Caco-2 (cell line): ENCODE measurements around the gene DCAF7. TPM values are rescaled to one million over a fixed set of nuclear protein-coding genes. Genes with fewer than 3 reads are reported as not detected.
A peak's percentile ranks its signal among the peaks of the same experiment; 100 is the strongest.

Experiments used
- BruUV-seq: library from RNA; stranded (reverse); fragments of 400-500 nt; replicated peaks from 2 replicates; lab custom pipeline; 2021; lab: Mats Ljungman, UMichigan
- CTCF ChIA-PET: fragments of 300-600 bp; sonication (Branson Sonifier 250); formaldehyde crosslinking; loops from one replicate; lab custom pipeline; 2022; ENCODE audit warnings: antibody characterized with exemption; lab: Charles Lee
- POLR2A ChIA-PET: fragments of 300-600 bp; sonication (Branson Sonifier 250); formaldehyde crosslinking; loops from one replicate; lab custom pipeline; 2022; ENCODE audit warnings: antibody characterized with exemption; lab: Charles Lee
- DNase-seq, 2 experiments: peaks; one replicate each; pipeline versions ENCODE4 v3.0.0 to v3.0.0-alpha.2; 2020 to 2022
- H3K27me3 ChIP-seq: replicated peaks from 2 replicates; pipeline ENCODE4 v1.6.0; 2011; ENCODE audit warnings: low read length; ENCODE audit not compliant: control insufficient read depth, insufficient read depth
- H3K36me3 ChIP-seq: 2 replicates; pipeline ENCODE4 v1.5.1; 2011; ENCODE audit warnings: low read length; ENCODE audit not compliant: control insufficient read depth, insufficient read depth
- H3K4me1 ChIP-seq: fragments of 250-450 bp; sonication (Bioruptor Pico); 2 replicates; pipeline ENCODE4 v1.5.1; 2020; ENCODE audit warnings: mild to moderate bottlenecking
- H3K4me3 ChIP-seq: 2 replicates; pipeline ENCODE4 v1.5.1; 2011; ENCODE audit warnings: low read depth, mild to moderate bottlenecking, control low read depth, low read length
- H3K9me3 ChIP-seq: fragments of 250-450 bp; sonication (Bioruptor Pico); 2 replicates; pipeline ENCODE4 v1.5.1; 2020; ENCODE audit warnings: mild to moderate bottlenecking, moderate library complexity
- H3K27ac Mint-ChIP-seq: one replicate; pipeline ENCODE4 v1.8.0; 2022; ENCODE audit warnings: mixed read lengths; ENCODE audit not compliant: unreplicated experiment
- H3K27me3 Mint-ChIP-seq: one replicate; pipeline ENCODE4 v1.8.0; 2022; ENCODE audit warnings: mixed read lengths; ENCODE audit not compliant: insufficient read depth, unreplicated experiment
- H3K36me3 Mint-ChIP-seq: one replicate; pipeline ENCODE4 v1.8.0; 2022; ENCODE audit warnings: mild to moderate bottlenecking, mixed read lengths; ENCODE audit not compliant: insufficient read depth, unreplicated experiment
- H3K4me1 Mint-ChIP-seq: one replicate; pipeline ENCODE4 v1.8.0; 2022; ENCODE audit warnings: low read depth, mixed read lengths; ENCODE audit not compliant: unreplicated experiment
- H3K4me3 Mint-ChIP-seq: one replicate; pipeline ENCODE4 v1.8.0; 2022; ENCODE audit warnings: mild to moderate bottlenecking, moderate library complexity, mixed read lengths; ENCODE audit not compliant: unreplicated experiment
- H3K9me3 Mint-ChIP-seq: one replicate; pipeline ENCODE4 v1.8.0; 2022; ENCODE audit warnings: mixed read lengths; ENCODE audit not compliant: unreplicated experiment
- CTCF ChIP-seq, 2 experiments: fragments of 200-600 bp in 1 of 2; IDR thresholded peaks; 1 replicate in 1 of 2; 2 replicates in 1 of 2; pipeline versions ENCODE4 v1.5.1 to v1.8.0; 2011 to 2022; ENCODE audit warnings: antibody characterized with exemption in 1 of 2, control low read depth in 1 of 2, inconsistent platforms in 1 of 2, low read depth in 1 of 2, low read length in 1 of 2, mild to moderate bottlenecking in 1 of 2, moderate library complexity in 1 of 2; ENCODE audit not compliant: insufficient read depth in 1 of 2, severe bottlenecking in 1 of 2, unreplicated experiment in 1 of 2
- intact Hi-C: fragments of 100-400 bp; cut with micrococcal nuclease; formaldehyde crosslinking; loops from one replicate; pipeline ENCODE4 v1.10.0; 2022; ENCODE audit not compliant: unreplicated experiment
- total RNA-seq: library from RNA; stranded (reverse); gene quantifications from 2 replicates; pipeline ENCODE4 v1.2.3, GENCODE V29; 2022

DCAF7 gene
- total RNA-seq, 1 experiment from 2014 or later: 94.5 TPM

- Mint-ChIP-seq H3K4me3 (no peak overlapping the region), H3K4me1 (peaks cover 10% of the 10 kb centered on the region), H3K9me3 (no peaks in the 10 kb centered on the region), H3K27ac (peak overlapping the region; percentile 83), H3K27me3 (no peaks in the 10 kb centered on the region), H3K36me3 (peaks cover 25% of the 10 kb centered on the region)
- Histone ChIP-seq H3K36me3 (peaks cover 8% of the 10 kb centered on the region), H3K9me3 (no peaks in the 10 kb centered on the region), H3K4me3 (no peak overlapping the region), H3K4me1 (peaks cover 6% of the 10 kb centered on the region; the same call in 1 of the 2 replicates), H3K27me3 (no peaks in the 10 kb centered on the region)
- no TSS peak for BruUV-seq
- no peak for TF ChIP-seq CTCF (IDR thresholded peaks at IDR 0.05; ENCODE audit: insufficient read depth in 1 of 2, low read depth in 1 of 2, low read length in 1 of 2, severe bottlenecking in 1 of 2, unreplicated experiment in 1 of 2)
- POLR2A ChIA-PET: no interaction called here
- CTCF ChIA-PET: interaction anchor here (0.8 to 1.0 kb wide), 3 partner anchors 14 to 130 kb away, joined by 3 to 10 read pairs (median 3); no protein-coding TSS in a partner anchor
- intact Hi-C loops: loop anchor here (1.0 kb wide), 1 partner anchor 28 kb away; the partner anchor contains the start of gene DCAF7
- no peak for DNase-seq
These were observed 28.5 kb downstream of the DCAF7 start for GRCh38 chr17:63578769-63579111.

GRCh38 chr17:63579633-63580032, 29.4 kb downstream of the DCAF7 start:
- Mint-ChIP-seq H3K4me1 (peaks cover 10% of the 10 kb centered on the region), H3K4me3 (no peak overlapping the region), H3K36me3 (peaks cover 25% of the 10 kb centered on the region), H3K27me3 (no peaks in the 10 kb centered on the region), H3K9me3 (no peaks in the 10 kb centered on the region), H3K27ac (no peak overlapping the region)
- no peak for TF ChIP-seq CTCF (IDR thresholded peaks at IDR 0.05; ENCODE audit: insufficient read depth in 1 of 2, low read depth in 1 of 2, low read length in 1 of 2, severe bottlenecking in 1 of 2, unreplicated experiment in 1 of 2)
- Histone ChIP-seq H3K27me3 (no peaks in the 10 kb centered on the region), H3K4me3 (no peak overlapping the region), H3K36me3 (peaks cover 8% of the 10 kb centered on the region), H3K9me3 (no peaks in the 10 kb centered on the region), H3K4me1 (peaks cover 6% of the 10 kb centered on the region; the same call in 1 of the 2 replicates)
- BruUV-seq: no TSS peak
- intact Hi-C loops: no loop called here
- DNase-seq: no peak
- ChIA-PET CTCF (interaction anchor here (0.6 to 0.8 kb wide), 2 partner anchors 24 to 32 kb away, joined by 3 to 4 read pairs; no protein-coding TSS in a partner anchor), POLR2A (interaction anchor here (0.8 kb wide), 1 partner anchor 32 kb away, joined by 4 read pairs; no protein-coding TSS in a partner anchor)

- POLR2A ChIA-PET: no interaction called here
- H3K4me3 Mint-ChIP-seq: no peak overlapping the region
These were observed 37.5 kb downstream of the DCAF7 start for GRCh38 chr17:63587770-63588169.

More at GRCh38 chr17:63587770-63588169, 37.5 kb downstream of the DCAF7 start:
- Mint-ChIP-seq H3K9me3 (no peaks in the 10 kb centered on the region), H3K36me3 (peaks cover 45% of the 10 kb centered on the region), H3K27ac (no peak overlapping the region), H3K4me1 (no peaks in the 10 kb centered on the region), H3K27me3 (no peaks in the 10 kb centered on the region)
- Histone ChIP-seq H3K4me1 (no peaks in the 10 kb centered on the region), H3K36me3 (peaks cover 5% of the 10 kb centered on the region), H3K27me3 (no peaks in the 10 kb centered on the region), H3K9me3 (no peaks in the 10 kb centered on the region), H3K4me3 (no peak overlapping the region)
- TF ChIP-seq CTCF (IDR thresholded peaks at IDR 0.05; ENCODE audit: insufficient read depth in 1 of 2, low read depth in 1 of 2, low read length in 1 of 2, severe bottlenecking in 1 of 2, unreplicated experiment in 1 of 2): no peak
- DNase-seq: no peak
- no TSS peak for BruUV-seq
- intact Hi-C loops: no loop called here
- CTCF ChIA-PET: no interaction called here
